ENCODE data around the gene FKBP6.
"Not testable (repeated sequence)": the region's sequence is repeated elsewhere in the genome, so short reads cannot be mapped to it uniquely, and the experiment has no call there.

FKBP6 gene

GRCh38 chr7:73356159-73356558 lies 28.2 kb downstream of the FKBP6 start:
- in situ Hi-C loops (cut with MboI; ENCODE audit: low sequenced_read_pairs), result no loop called here
- H3K27me3 ChIP-seq (ENCODE audit: low read depth), result no peaks in the 10 kb centered on the region
- no peaks in the 10 kb centered on the region for H3K36me3 ChIP-seq (replicated peaks)
- no peak for DNase-seq (ENCODE audit: low spot score in 2 of 2)
- H3K4me3 ChIP-seq, result no peak overlapping the region
- H3K4me1 ChIP-seq, result no peaks in the 10 kb centered on the region
- no peaks in the 10 kb centered on the region for H3K9me3 ChIP-seq

GRCh38 chr7:73358590-73359275 lies 30.8 kb downstream of the FKBP6 start:
- H3K9me3 ChIP-seq, result no peaks in the 10 kb centered on the region
- H3K4me3 ChIP-seq, result no peak overlapping the region
- no peaks in the 10 kb centered on the region for H3K4me1 ChIP-seq
- DNase-seq (ENCODE audit: low spot score in 2 of 2), result no peak
- no peaks in the 10 kb centered on the region for H3K27me3 ChIP-seq (ENCODE audit: low read depth)
- in situ Hi-C loops (cut with MboI; ENCODE audit: low sequenced_read_pairs), result no loop called here
- no peaks in the 10 kb centered on the region for H3K36me3 ChIP-seq (replicated peaks)

GRCh38 chr7:73359306-73359705 lies 31.3 kb downstream of the FKBP6 start:
- Histone ChIP-seq H3K36me3 (replicated peaks) (no peaks in the 10 kb centered on the region), H3K4me3 (no peak overlapping the region), H3K4me1 (no peaks in the 10 kb centered on the region), H3K27me3 (ENCODE audit: low read depth) (no peaks in the 10 kb centered on the region), H3K9me3 (no peaks in the 10 kb centered on the region)
- no peak for DNase-seq (ENCODE audit: low spot score in 2 of 2)
- in situ Hi-C loops (cut with MboI; ENCODE audit: low sequenced_read_pairs), result no loop called here

DNA sequence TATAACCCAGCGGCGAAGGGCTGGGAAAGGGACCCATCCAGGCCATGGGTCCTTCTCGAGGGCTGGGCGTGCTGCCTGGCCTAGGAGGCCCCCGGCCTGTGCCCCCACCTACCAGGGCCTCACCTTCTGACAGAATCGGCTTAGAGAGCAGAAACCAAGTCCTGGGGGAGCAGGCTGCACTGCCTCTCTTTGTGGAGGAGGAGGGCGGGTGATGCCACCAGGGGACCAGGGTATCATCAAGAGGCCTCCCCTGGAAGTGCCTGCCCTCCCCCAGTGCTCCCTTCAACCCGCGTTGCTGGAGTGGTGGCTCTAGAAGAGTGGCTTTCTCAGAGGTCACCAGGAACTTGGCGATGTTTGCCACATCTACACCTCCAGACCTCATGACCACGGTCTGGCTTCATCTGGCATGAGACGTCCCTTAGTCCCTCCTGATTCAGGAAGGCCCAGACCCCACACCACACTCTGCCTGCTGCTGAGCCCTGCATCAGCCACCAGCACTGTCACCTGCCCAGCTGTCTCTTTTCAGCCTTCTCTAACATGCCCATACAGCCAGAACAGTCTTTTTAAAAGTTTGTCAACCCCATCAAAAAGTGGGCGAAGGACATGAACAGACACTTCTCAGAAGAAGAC lies 31.9 kb downstream of the FKBP6 start:
- Histone ChIP-seq H3K27me3 (ENCODE audit: low read depth) (no peaks in the 10 kb centered on the region), H3K36me3 (replicated peaks) (no peaks in the 10 kb centered on the region), H3K4me3 (no peak overlapping the region), H3K4me1 (no peaks in the 10 kb centered on the region), H3K9me3 (no peaks in the 10 kb centered on the region)
- in situ Hi-C loops (cut with MboI; ENCODE audit: low sequenced_read_pairs), result no loop called here
- no peak for DNase-seq (ENCODE audit: low spot score in 2 of 2)

DNA sequence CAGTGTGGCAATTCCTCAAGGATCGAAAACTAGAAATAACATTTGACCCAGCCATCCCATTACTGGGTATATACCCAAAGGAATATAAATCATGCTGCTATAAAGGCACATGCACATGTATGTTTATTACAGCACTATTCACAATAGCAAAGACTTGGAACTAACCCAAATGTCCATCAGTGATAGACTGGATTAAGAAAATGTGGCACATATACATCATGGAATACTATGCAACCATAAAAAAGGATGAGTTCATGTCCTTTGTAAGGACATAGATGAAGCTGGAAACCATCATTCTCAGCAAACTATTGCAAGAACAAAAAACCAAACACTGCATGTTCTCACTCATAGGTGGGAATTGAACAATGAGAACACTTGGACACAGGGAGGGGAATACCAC lies 32.6 kb downstream of the FKBP6 start:
- DNase-seq (ENCODE audit: low spot score in 2 of 2); H3K9me3 ChIP-seq; H3K36me3 ChIP-seq (replicated peaks); in situ Hi-C loops (cut with MboI; ENCODE audit: low sequenced_read_pairs); H3K4me1 ChIP-seq; H3K4me3 ChIP-seq; H3K27me3 ChIP-seq (ENCODE audit: low read depth): not testable (repeated sequence)

- in situ Hi-C loops (cut with MboI; ENCODE audit: low sequenced_read_pairs), result no loop called here
- H3K27me3 ChIP-seq (ENCODE audit: low read depth), result no peaks in the 10 kb centered on the region
- no peak for DNase-seq (ENCODE audit: low spot score in 2 of 2)
- H3K4me3 ChIP-seq, result no peak overlapping the region
- H3K4me1 ChIP-seq, result no peaks in the 10 kb centered on the region
- H3K9me3 ChIP-seq, result no peaks in the 10 kb centered on the region
- H3K36me3 ChIP-seq (replicated peaks), result no peaks in the 10 kb centered on the region
Measured at GRCh38 chr7:73363225-73364005, 35.5 kb downstream of the FKBP6 start.

DNA sequence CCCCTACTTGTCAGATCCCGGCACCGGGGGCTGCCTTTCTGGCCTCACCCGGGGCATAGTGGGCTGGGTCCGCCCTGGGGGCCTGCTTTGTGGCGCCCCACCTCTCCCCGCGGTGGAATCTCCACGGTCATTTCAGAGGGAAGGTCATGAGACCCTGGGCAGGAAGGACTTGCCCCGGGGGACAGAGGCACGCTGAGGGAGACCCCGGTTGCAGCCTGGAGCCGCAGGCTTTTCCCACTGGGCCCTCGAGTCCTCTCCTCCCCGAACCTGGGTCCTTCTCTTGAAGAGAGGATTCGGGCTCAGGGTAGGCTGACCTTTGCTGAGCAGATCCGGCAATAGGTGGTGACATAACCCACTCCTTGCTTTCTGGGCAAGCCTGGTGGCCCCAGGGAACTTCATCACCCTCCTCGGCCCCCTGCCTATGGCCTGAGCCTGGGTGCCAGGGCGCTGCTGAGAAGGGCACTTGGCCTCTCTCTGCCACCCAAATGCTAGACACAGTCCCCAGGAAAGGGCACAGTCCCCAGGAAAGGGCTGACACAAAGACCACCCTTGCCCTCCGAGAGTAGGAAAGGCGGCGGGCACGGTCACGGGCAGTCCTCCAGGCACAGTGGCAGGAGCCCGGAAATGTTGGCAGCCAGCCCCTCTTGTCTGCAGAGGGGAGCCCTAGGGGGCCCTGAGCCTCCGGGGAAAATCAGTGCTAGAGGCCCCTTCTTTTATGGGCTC lies 36.2 kb downstream of the FKBP6 start:
- no peak for DNase-seq (ENCODE audit: low spot score in 2 of 2)
- Histone ChIP-seq H3K4me3 (no peak overlapping the region), H3K27me3 (ENCODE audit: low read depth) (no peaks in the 10 kb centered on the region)

GRCh38 chr7:73366127-73366526 lies 38.2 kb downstream of the FKBP6 start:
- H3K36me3 ChIP-seq (replicated peaks), result no peaks in the 10 kb centered on the region
- H3K9me3 ChIP-seq, result no peaks in the 10 kb centered on the region
- no peaks in the 10 kb centered on the region for H3K27me3 ChIP-seq (ENCODE audit: low read depth)
- in situ Hi-C loops (cut with MboI; ENCODE audit: low sequenced_read_pairs), result no loop called here
- DNase-seq (ENCODE audit: low spot score in 2 of 2), result no peak
- no peak overlapping the region for H3K4me3 ChIP-seq
- no peaks in the 10 kb centered on the region for H3K4me1 ChIP-seq

More for the DNA sequence above, 36.2 kb downstream of the FKBP6 start:
- Histone ChIP-seq H3K36me3 (replicated peaks) (no peaks in the 10 kb centered on the region), H3K4me1 (no peaks in the 10 kb centered on the region), H3K9me3 (no peaks in the 10 kb centered on the region)
- in situ Hi-C loops (cut with MboI; ENCODE audit: low sequenced_read_pairs), result no loop called here

DNA sequence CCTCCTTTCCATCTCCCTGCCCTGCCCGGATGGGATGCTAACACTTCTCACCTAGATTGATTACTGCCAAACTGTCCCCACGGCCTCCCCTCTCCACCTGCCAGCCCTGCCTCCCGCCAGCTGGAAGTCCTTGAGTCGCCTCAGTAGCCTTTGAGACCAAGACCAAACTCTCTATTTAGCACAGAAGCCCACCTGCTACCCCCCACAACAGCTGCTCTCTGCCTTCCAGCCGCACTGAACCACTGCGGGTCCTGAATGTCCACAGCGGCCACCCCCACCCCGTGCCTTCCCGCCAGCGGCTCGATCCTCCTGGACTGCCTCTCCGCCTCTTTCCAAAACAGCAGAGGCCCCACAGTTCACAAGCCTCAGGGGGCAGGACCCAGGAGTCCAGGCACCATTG lies 39.0 kb downstream of the FKBP6 start:
- no peak overlapping the region for H3K4me3 ChIP-seq
- in situ Hi-C loops (cut with MboI; ENCODE audit: low sequenced_read_pairs), result no loop called here
- no peaks in the 10 kb centered on the region for H3K9me3 ChIP-seq
- H3K27me3 ChIP-seq (ENCODE audit: low read depth), result no peaks in the 10 kb centered on the region
- H3K36me3 ChIP-seq (replicated peaks), result no peaks in the 10 kb centered on the region
- no peaks in the 10 kb centered on the region for H3K4me1 ChIP-seq
- DNase-seq (ENCODE audit: low spot score in 2 of 2), result no peak

DNA sequence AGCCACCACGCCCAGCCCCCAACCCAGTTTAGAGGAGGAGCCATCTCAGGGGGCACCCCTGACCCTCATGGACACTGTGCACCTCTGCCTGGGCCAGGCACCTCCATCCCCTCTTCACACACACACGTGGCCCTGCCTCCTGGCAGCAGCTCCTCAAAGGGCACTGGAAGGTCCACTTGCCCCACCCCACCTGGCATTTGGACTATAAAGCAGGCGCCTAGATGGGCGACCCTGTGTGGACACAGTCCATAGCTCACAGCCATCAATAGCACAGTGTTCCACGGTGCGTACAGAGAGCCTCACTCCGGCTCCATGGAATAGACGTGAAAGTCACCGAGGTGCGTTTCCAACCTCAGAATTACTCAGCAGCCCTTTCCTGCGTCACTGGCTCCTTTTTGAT lies 41.0 kb downstream of the FKBP6 start:
- Histone ChIP-seq H3K4me1 (no peaks in the 10 kb centered on the region), H3K4me3 (no peak overlapping the region), H3K27me3 (ENCODE audit: low read depth) (no peaks in the 10 kb centered on the region), H3K9me3 (no peaks in the 10 kb centered on the region), H3K36me3 (replicated peaks) (no peaks in the 10 kb centered on the region)
- in situ Hi-C loops (cut with MboI; ENCODE audit: low sequenced_read_pairs), result no loop called here
- DNase-seq (ENCODE audit: low spot score in 2 of 2), result no peak

GRCh38 chr7:73369622-73370021 lies 41.7 kb downstream of the FKBP6 start:
- no peaks in the 10 kb centered on the region for H3K9me3 ChIP-seq
- DNase-seq (ENCODE audit: low spot score in 2 of 2), result no peak
- no peaks in the 10 kb centered on the region for H3K36me3 ChIP-seq (replicated peaks)
- H3K4me3 ChIP-seq, result no peak overlapping the region
- in situ Hi-C loops (cut with MboI; ENCODE audit: low sequenced_read_pairs), result no loop called here
- H3K27me3 ChIP-seq (ENCODE audit: low read depth), result no peaks in the 10 kb centered on the region
- no peaks in the 10 kb centered on the region for H3K4me1 ChIP-seq

GRCh38 chr7:73373741-73374140 lies 45.8 kb downstream of the FKBP6 start:
- Histone ChIP-seq H3K27me3 (ENCODE audit: low read depth) (peaks cover 17% of the 10 kb centered on the region; the same call in 1 of the 2 replicates), H3K9me3 (no peaks in the 10 kb centered on the region), H3K4me1 (no peaks in the 10 kb centered on the region), H3K4me3 (no peak overlapping the region), H3K36me3 (replicated peaks) (no peaks in the 10 kb centered on the region)
- no peak for DNase-seq (ENCODE audit: low spot score in 2 of 2)
- in situ Hi-C loops (cut with MboI; ENCODE audit: low sequenced_read_pairs), result no loop called here

DNA sequence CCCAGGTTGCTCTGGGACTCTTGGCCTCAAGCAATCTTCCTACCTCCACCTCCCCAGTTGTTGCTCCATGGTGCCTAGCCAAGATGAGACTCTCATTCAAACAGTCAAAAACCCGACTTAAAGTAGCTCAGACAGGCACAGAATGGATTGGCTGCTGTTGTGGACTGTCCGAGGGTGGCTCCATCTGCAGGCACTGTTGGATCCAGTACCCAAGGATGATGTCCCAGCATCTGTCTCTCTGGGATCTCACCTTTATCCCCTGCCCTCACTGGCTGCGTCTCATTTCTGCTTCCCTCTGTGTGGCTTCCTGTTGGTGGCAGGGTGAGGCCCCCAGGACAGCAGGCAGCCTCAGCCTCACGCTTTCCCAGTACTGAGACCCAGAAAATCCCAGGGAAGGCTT lies 48.3 kb downstream of the FKBP6 start:
- H3K27me3 ChIP-seq (ENCODE audit: low read depth), result peaks cover 21% of the 10 kb centered on the region; the same call in 1 of the 2 replicates
- in situ Hi-C loops (cut with MboI; ENCODE audit: low sequenced_read_pairs); H3K4me3 ChIP-seq: not testable (repeated sequence)

More for the DNA sequence above, 48.3 kb downstream of the FKBP6 start:
- H3K9me3 ChIP-seq; DNase-seq (ENCODE audit: low spot score in 2 of 2); H3K4me1 ChIP-seq; H3K36me3 ChIP-seq (replicated peaks): not testable (repeated sequence)

Measured in HAP-1 (cell line).